Thymus (tissue), 11 donors: Measurements from ENCODE around the gene UBL7. TPM values are rescaled to one million over a fixed set of nuclear protein-coding genes. Genes with fewer than 3 reads are reported as not detected.
A peak's percentile ranks its signal among the peaks of the same experiment; 100 is the strongest.
"Not testable (repeated sequence)": the region's sequence is repeated elsewhere in the genome, so short reads cannot be mapped to it uniquely, and the experiment has no call there.

Source experiments
- DNase-seq, 9 donors: peaks; one replicate each; pipeline ENCODE4 v3.0.0-alpha.2; 2013; ENCODE audit warnings: low spot score in 9 of 9, low read depth in 6 of 9, missing footprints in 1 of 9
- H3K27ac ChIP-seq, 2 donors: one replicate each; pipeline ENCODE4 v1.5.1; 2013; ENCODE audit warnings: control low read depth in 1 of 2, low read depth in 1 of 2, low read length in 1 of 2, mild to moderate bottlenecking in 1 of 2, moderate library complexity in 1 of 2
- H3K27me3 ChIP-seq, 2 donors: one replicate each; pipeline ENCODE4 v1.5.1; 2013; ENCODE audit warnings: low read length in 1 of 2; ENCODE audit not compliant: control insufficient read depth in 2 of 2, insufficient read depth in 1 of 2
- H3K36me3 ChIP-seq, 2 donors: one replicate each; pipeline ENCODE4 v1.5.1; 2013; ENCODE audit warnings: low read length in 1 of 2, mild to moderate bottlenecking in 1 of 2, moderate library complexity in 1 of 2; ENCODE audit not compliant: control insufficient read depth in 2 of 2, insufficient read depth in 2 of 2
- H3K4me1 ChIP-seq, 2 donors: one replicate each; pipeline ENCODE4 v1.5.1; 2013; ENCODE audit warnings: low read length in 2 of 2; ENCODE audit not compliant: control insufficient read depth in 2 of 2, insufficient read depth in 2 of 2
- H3K4me3 ChIP-seq, 2 donors: one replicate each; pipeline ENCODE4 v1.5.1; 2013; ENCODE audit warnings: low read length in 2 of 2, control low read depth in 1 of 2, mild to moderate bottlenecking in 1 of 2
- H3K9me3 ChIP-seq, 2 donors: one replicate each; pipeline ENCODE4 v1.5.1; 2013; ENCODE audit warnings: low read length in 1 of 2, mild to moderate bottlenecking in 1 of 2; ENCODE audit not compliant: control insufficient read depth in 2 of 2, insufficient read depth in 1 of 2
- WGBS: extraction: QIAGEN DNeasy Blood & Tissue Kit; methylation state at CpG from one replicate; pipeline ENCODE4 v1.1.7; 2013; 5-methylcytosine and 5-hydroxymethylcytosine counted together
- polyA plus RNA-seq: library from polyadenylated mRNA; stranded (reverse); fragments of 200-250 nt; gene quantifications from one replicate; pipeline ENCODE4 v1.2.3, GENCODE V29; 2013
- total RNA-seq: library from RNA; stranded (reverse); fragments of 120-200 nt; gene quantifications from one replicate; pipeline ENCODE4 v1.2.4, GENCODE V29; 2013
- donor health status: healthy.

UBL7 gene
- total and polyA plus RNA-seq, 2 donors = 38.7 to 78.3 TPM

DNA sequence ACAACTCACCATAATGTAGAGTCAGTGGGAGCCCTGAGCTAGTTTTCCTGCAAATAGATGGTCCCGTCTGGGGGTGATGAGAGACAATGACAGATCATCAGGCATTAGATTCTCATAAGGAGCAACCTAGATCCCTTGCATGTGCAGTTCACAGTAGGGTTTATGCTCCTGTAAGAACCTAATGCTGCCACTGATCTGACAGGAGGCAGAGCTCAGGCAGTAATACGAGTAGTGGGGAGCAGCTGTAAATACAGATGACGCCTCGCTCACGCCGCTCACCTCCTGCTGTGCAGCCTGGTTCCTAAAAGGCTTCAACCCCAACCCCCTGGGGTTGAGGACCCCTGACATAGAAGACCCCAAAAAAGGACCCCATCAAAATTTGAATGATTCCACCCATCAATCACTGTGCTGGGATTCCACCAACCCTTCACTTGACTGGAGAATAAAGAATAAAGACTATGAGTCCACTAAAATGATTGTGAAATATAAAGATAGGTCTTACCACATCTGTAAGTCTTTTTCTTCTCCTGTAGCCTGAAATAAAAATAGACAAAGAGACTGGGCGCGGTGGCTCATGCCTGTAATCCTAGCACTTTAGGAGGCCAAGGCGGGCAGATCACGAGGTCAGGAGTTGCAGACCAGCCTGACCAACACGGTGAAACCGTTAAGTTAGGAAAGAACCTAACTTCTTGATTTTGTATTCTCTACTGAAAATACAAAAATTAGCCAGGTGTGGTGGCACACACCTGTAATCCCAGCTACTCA is 9.9 kb upstream of the UBL7 start:
- Histone ChIP-seq H3K4me3 (no peak overlapping the region), H3K9me3 (no peaks in the 10 kb centered on the region), H3K27me3 (no peaks in the 10 kb centered on the region), H3K4me1 (no peaks in the 10 kb centered on the region), H3K36me3 (peaks cover 16 to 22% of the 10 kb centered on the region in 2 donors), H3K27ac (no peak overlapping the region)
- DNase-seq = no peak
- 95% methylated on average over 12 of the region's 12 CpGs for WGBS

DNA sequence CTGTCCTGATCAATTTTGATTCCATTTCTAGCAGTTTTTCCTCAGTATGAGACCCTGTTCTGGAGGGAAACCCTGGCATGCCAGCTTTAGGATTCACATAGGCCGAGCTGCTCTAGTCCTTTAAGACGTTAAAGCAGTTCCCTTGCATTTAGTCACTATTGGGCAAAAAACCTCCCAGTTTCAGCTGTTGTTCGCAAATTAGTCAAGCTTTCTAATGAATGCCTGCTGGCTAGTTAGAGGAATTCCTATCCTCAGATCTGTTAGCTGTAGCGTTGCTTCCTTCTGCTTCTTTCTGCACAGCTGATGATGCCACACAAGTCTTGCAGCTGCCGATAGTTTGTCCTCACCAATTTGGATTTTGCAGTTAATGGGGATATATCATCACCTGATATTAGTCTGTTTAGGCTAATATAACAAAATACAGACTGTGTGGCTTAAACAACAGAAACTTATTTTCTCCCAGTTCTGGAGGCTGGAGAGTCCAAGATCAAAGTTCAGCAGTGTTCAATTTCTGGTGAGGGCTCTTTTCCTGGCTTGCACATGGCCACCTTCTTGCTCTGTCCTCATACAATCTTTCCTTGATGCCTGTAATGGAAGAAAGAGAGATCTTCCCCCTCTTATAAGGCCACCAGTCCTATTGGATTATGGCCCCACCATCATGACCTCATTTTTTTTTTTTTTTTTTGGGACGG is 7.5 kb upstream of the UBL7 start:
- Histone ChIP-seq H3K9me3 (no peaks in the 10 kb centered on the region), H3K4me1 (no peaks in the 10 kb centered on the region), H3K36me3 (peaks cover 9 to 16% of the 10 kb centered on the region in 2 donors), H3K27me3 (no peaks in the 10 kb centered on the region), H3K27ac (no peak overlapping the region), H3K4me3 (no peak overlapping the region)
- DNase-seq = no peak
- 98% methylated on average over 6 of the region's 6 CpGs for WGBS

DNA sequence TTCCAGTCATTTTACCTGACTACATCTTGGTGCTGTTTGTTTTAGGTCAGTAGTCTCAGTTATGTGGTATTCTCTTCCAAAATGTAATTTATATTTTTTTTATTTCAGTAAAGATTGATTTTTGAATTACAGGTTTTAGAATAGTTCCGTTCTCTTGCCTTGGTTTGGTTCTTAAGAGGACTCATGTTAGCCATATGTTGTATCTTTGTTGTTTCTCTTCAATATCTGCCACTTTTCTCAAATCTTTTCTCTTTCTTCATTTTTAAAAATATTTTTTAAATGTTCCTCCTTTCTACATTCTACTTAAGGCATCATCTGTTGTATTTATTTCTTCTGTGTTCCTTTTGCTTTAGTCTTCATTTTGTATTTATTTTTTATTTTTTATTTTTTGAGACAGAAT is 5.6 kb upstream of the UBL7 start:
- Histone ChIP-seq H3K4me3 (no peak overlapping the region), H3K36me3 (peaks cover 7 to 12% of the 10 kb centered on the region in 2 donors), H3K4me1 (peaks cover 6 to 7% of the 10 kb centered on the region in 2 donors), H3K9me3 (no peaks in the 10 kb centered on the region), H3K27ac (no peak overlapping the region), H3K27me3 (no peaks in the 10 kb centered on the region)
- DNase-seq = no peak
- 95% methylated on average over 1 of the region's 1 CpG for WGBS

DNA sequence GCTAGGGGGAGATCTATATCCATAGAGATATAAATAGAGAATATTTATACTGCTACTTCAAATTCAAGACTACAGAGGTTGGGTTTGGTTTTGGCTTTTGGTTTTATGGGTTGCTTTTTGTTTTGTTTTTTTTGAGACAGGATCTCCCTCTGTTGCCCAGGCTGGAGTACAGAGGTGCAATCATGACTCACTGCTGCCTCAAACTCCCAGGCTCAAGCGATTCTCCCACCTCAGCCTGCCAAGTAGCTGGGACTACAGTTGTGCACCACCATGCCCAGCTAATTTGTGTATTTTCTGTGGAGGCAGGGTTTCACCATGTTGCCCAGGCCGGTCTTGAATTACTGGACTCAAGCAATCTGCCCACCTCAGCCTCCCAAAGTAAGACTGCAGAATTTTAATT is 3.9 kb upstream of the UBL7 start:
- over 99% methylated on average over 2 of the region's 2 CpGs for WGBS
- Histone ChIP-seq H3K36me3 (peaks cover 7 to 8% of the 10 kb centered on the region in 2 donors), H3K27ac (no peak overlapping the region), H3K4me3 (no peak overlapping the region), H3K27me3 (no peaks in the 10 kb centered on the region), H3K4me1 (peaks cover 13 to 15% of the 10 kb centered on the region in 2 donors), H3K9me3 (peaks cover 0 to 4% of the 10 kb centered on the region in 2 donors)
- DNase-seq = no peak

- no peak overlapping the region for H3K4me3 ChIP-seq
- peaks cover 7 to 8% of the 10 kb centered on the region in 2 donors for H3K36me3 ChIP-seq
- WGBS = 47% methylated on average over 2 of the region's 2 CpGs
- DNase-seq = no peak
- peaks cover 0 to 4% of the 10 kb centered on the region in 2 donors for H3K9me3 ChIP-seq
- no peaks in the 10 kb centered on the region for H3K27me3 ChIP-seq
- H3K27ac ChIP-seq = no peak overlapping the region
- H3K4me1 ChIP-seq = peaks cover 15 to 17% of the 10 kb centered on the region in 2 donors
Observed at GRCh38 chr15:74464216-74464615, 3.3 kb upstream of the UBL7 start.

- H3K4me3 ChIP-seq = no peak overlapping the region
- peaks cover 15 to 17% of the 10 kb centered on the region in 2 donors for H3K4me1 ChIP-seq
- H3K36me3 ChIP-seq = peaks cover 5 to 6% of the 10 kb centered on the region in 2 donors
- no peaks in the 10 kb centered on the region for H3K27me3 ChIP-seq
- H3K9me3 ChIP-seq = peaks cover 0 to 4% of the 10 kb centered on the region in 2 donors
- no peak for DNase-seq
- H3K27ac ChIP-seq = no peak overlapping the region
Observed at GRCh38 chr15:74463634-74464033, 2.7 kb upstream of the UBL7 start.

- DNase-seq = no peak
- WGBS = 66% methylated on average over 8 of the region's 8 CpGs
- peaks cover 15 to 17% of the 10 kb centered on the region in 2 donors for H3K4me1 ChIP-seq
- H3K9me3 ChIP-seq = peaks cover 0 to 4% of the 10 kb centered on the region in 2 donors
- H3K4me3 ChIP-seq = peak overlapping the region; percentile 87 to 97
- H3K36me3 ChIP-seq = peaks cover 5 to 8% of the 10 kb centered on the region in 2 donors
- H3K27ac ChIP-seq = peak overlapping the region in 1 of 2 donors; percentile 82
- H3K27me3 ChIP-seq = no peaks in the 10 kb centered on the region
Observed at GRCh38 chr15:74461847-74462511, 1.0 kb upstream of the UBL7 start.

GRCh38 chr15:74460298-74460697 is 662 bp downstream of the UBL7 start:
- 50% methylated on average over 2 of the region's 2 CpGs for WGBS
- peak overlapping the region; percentile 80 to 89 for H3K27ac ChIP-seq
- peaks cover 11 to 16% of the 10 kb centered on the region in 2 donors for H3K36me3 ChIP-seq
- DNase-seq = no peak
- H3K9me3 ChIP-seq = peaks cover 0 to 4% of the 10 kb centered on the region in 2 donors
- peak overlapping the region; percentile 87 to 97 for H3K4me3 ChIP-seq
- peaks cover 15 to 17% of the 10 kb centered on the region in 2 donors for H3K4me1 ChIP-seq
- no peaks in the 10 kb centered on the region for H3K27me3 ChIP-seq

- 98% methylated on average over 14 of the region's 14 CpGs for WGBS
- not testable (repeated sequence) for H3K27me3 ChIP-seq, H3K9me3 ChIP-seq, H3K27ac ChIP-seq, H3K4me3 ChIP-seq, DNase-seq
- Histone ChIP-seq H3K36me3 (peaks cover 11 to 21% of the 10 kb centered on the region in 2 donors), H3K4me1 (peaks cover 15 to 17% of the 10 kb centered on the region in 2 donors)
Observed at GRCh38 chr15:74459798-74460197, 1.2 kb downstream of the UBL7 start.
